Myocyte (in vitro differentiated cells): Measurements from ENCODE around the gene SMYD3. TPM values are rescaled to one million over a fixed set of nuclear protein-coding genes. Genes with fewer than 3 reads are reported as not detected.

Experiments
- DNase-seq: peaks from one replicate; pipeline ENCODE4 v3.0.0-alpha.2; 2012; ENCODE audit warnings: low read depth
- total RNA-seq: library from RNA; depleted of rRNA; stranded (reverse); fragments of >200 nt; gene quantifications from 2 replicates; pipeline ENCODE4 v1.2.3, GENCODE V29; 2014

SMYD3 gene
- total RNA-seq, 1 donor from 2014 or later = 18.7 TPM

GRCh38 chr1:246218686-246219085 lies 288.4 kb downstream of the SMYD3 start:
- DNase-seq = no peak

GRCh38 chr1:246216906-246217305 lies 290.2 kb downstream of the SMYD3 start:
- no peak for DNase-seq

GRCh38 chr1:246215510-246215903 lies 291.6 kb downstream of the SMYD3 start:
- no peak for DNase-seq

GRCh38 chr1:246214708-246215509 lies 292.2 kb downstream of the SMYD3 start:
- peak; percentile 91 for DNase-seq

- peak; percentile 18 for DNase-seq
Observed at GRCh38 chr1:246213947-246214346, 293.1 kb downstream of the SMYD3 start.

GRCh38 chr1:246213502-246213901 lies 293.6 kb downstream of the SMYD3 start:
- DNase-seq = no peak

GRCh38 chr1:246213036-246213435 lies 294.0 kb downstream of the SMYD3 start:
- no peak for DNase-seq

- no peak for DNase-seq
Observed at GRCh38 chr1:246212013-246212412, 295.1 kb downstream of the SMYD3 start.

- no peak for DNase-seq
Observed at GRCh38 chr1:246210756-246211155, 296.3 kb downstream of the SMYD3 start.

GRCh38 chr1:246208105-246208504 lies 299.0 kb downstream of the SMYD3 start:
- no peak for DNase-seq

- no peak for DNase-seq
Observed at GRCh38 chr1:246203180-246203579, 303.9 kb downstream of the SMYD3 start.

- DNase-seq = no peak
Observed at GRCh38 chr1:246200738-246201137, 306.3 kb downstream of the SMYD3 start.

- DNase-seq = no peak
Observed at GRCh38 chr1:246200225-246200624, 306.9 kb downstream of the SMYD3 start.

- DNase-seq = peak; percentile 43
Observed at GRCh38 chr1:246199086-246199645, 307.9 kb downstream of the SMYD3 start.

GRCh38 chr1:246198115-246198816 lies 308.8 kb downstream of the SMYD3 start:
- DNase-seq = no peak

GRCh38 chr1:246197076-246197475 lies 310.0 kb downstream of the SMYD3 start:
- DNase-seq = no peak

- no peak for DNase-seq
Observed at GRCh38 chr1:246195296-246195695, 311.8 kb downstream of the SMYD3 start.

GRCh38 chr1:246193537-246193936 lies 313.5 kb downstream of the SMYD3 start:
- DNase-seq = no peak

GRCh38 chr1:246189126-246189525 lies 318.0 kb downstream of the SMYD3 start:
- DNase-seq = no peak

- DNase-seq = no peak
Observed at GRCh38 chr1:246187834-246188372, 319.2 kb downstream of the SMYD3 start.

GRCh38 chr1:246184503-246184902 lies 322.6 kb downstream of the SMYD3 start:
- DNase-seq = no peak
